Testis (tissue), 2 donors: ENCODE data around the gene GFPT1.

Experiments
- CTCF ChIP-seq, 3 experiments: fragments of 450-650 bp in 2 of 3; fragments of 200-600 bp in 1 of 3; sonication (generic) in 1 of 3; IDR thresholded peaks; one replicate each; pipeline ENCODE4 v1.5.1; 2016 to 2019; ENCODE audit warnings: antibody characterized with exemption in 3 of 3, mild to moderate bottlenecking in 2 of 3, moderate library complexity in 1 of 3
- POLR2A ChIP-seq: fragments of 450-650 bp; IDR thresholded peaks from one replicate; pipeline ENCODE4 v1.6.1; 2017; ENCODE audit warnings: antibody characterized with exemption, mild to moderate bottlenecking, moderate library complexity

- TF ChIP-seq POLR2A (no peak), CTCF (IDR thresholded peaks at IDR 0.05) (no peak)
These were observed 71.8 kb downstream of the GFPT1 start for GRCh38 chr2:69315160-69315761.
